CD4-positive, alpha-beta T cell (primary cell): Measurements from ENCODE around the gene SRM. TPM values are rescaled to one million over a fixed set of nuclear protein-coding genes. Genes with fewer than 3 reads are reported as not detected.

Experiments used
- ATAC-seq: fragments of 200-7000 bp; cut with Tn5 transposase; one replicate; pipeline ENCODE4 v1.10.0; 2022; ENCODE audit warnings: mild to moderate bottlenecking; ENCODE audit not compliant: poor library complexity
- CTCF ChIA-PET: fragments of 350-600 bp; sonication (Branson Sonifier 250); formaldehyde crosslinking; loops from one replicate; lab custom pipeline; 2021; ENCODE audit warnings: antibody characterized with exemption, inconsistent platforms; lab: Charles Lee
- POLR2A ChIA-PET: fragments of 350-600 bp; sonication (Branson Sonifier 250); formaldehyde crosslinking; loops from one replicate; lab custom pipeline; 2021; ENCODE audit warnings: antibody characterized with exemption, inconsistent platforms; lab: Charles Lee
- DNase-seq, 14 experiments: peaks; one replicate each; pipeline ENCODE4 v3.0.0-alpha.2; 2013 to 2020; ENCODE audit warnings: mixed read lengths in 2 of 14
- H3K27ac ChIP-seq, 2 donors: one replicate each; pipeline versions ENCODE4 v1.5.1 to v1.7.0; 2013; ENCODE audit warnings: low read length in 2 of 2, low read depth in 1 of 2, mild to moderate bottlenecking in 1 of 2
- H3K27me3 ChIP-seq, 2 experiments: 1 replicate in 1 of 2; 2 replicates in 1 of 2; pipeline versions ENCODE4 v1.6.1 to v1.7.0; 2013; ENCODE audit warnings: low read length in 2 of 2, control low read depth in 1 of 2, mild to moderate bottlenecking in 1 of 2, moderate library complexity in 1 of 2; ENCODE audit not compliant: insufficient read depth in 2 of 2, control insufficient read depth in 1 of 2
- H3K36me3 ChIP-seq: one replicate; pipeline ENCODE4 v1.6.1; 2013; ENCODE audit warnings: low read length, control low read depth; ENCODE audit not compliant: insufficient read depth
- H3K4me1 ChIP-seq: one replicate; pipeline ENCODE4 v1.6.1; 2013; ENCODE audit warnings: low read length, control low read depth; ENCODE audit not compliant: insufficient read depth
- H3K4me3 ChIP-seq: one replicate; pipeline ENCODE4 v1.5.1; 2013; ENCODE audit warnings: mild to moderate bottlenecking, low read length, moderate library complexity
- H3K9me3 ChIP-seq, 2 experiments: 1 replicate in 1 of 2; 2 replicates in 1 of 2; pipeline versions ENCODE4 v1.6.1 to v1.7.0; 2013; ENCODE audit warnings: low read length in 2 of 2, mild to moderate bottlenecking in 2 of 2, control low read depth in 1 of 2, moderate library complexity in 1 of 2; ENCODE audit not compliant: control insufficient read depth in 1 of 2, insufficient read depth in 1 of 2
- H3K27ac Mint-ChIP-seq: one replicate; pipeline ENCODE4 v1.8.0; 2020; ENCODE audit warnings: mixed read lengths
- H3K27me3 Mint-ChIP-seq: one replicate; pipeline ENCODE4 v1.8.0; 2021; ENCODE audit warnings: mixed read lengths
- H3K36me3 Mint-ChIP-seq: one replicate; pipeline ENCODE4 v1.8.0; 2021; ENCODE audit warnings: low read depth, mixed read lengths
- H3K4me1 Mint-ChIP-seq: one replicate; pipeline ENCODE4 v1.8.0; 2021; ENCODE audit warnings: low read depth, mixed read lengths
- H3K4me3 Mint-ChIP-seq: one replicate; pipeline ENCODE4 v1.8.0; 2020; ENCODE audit warnings: mild to moderate bottlenecking, mixed read lengths
- H3K9me3 Mint-ChIP-seq: one replicate; pipeline ENCODE4 v1.8.0; 2020; ENCODE audit warnings: mixed read lengths
- intact Hi-C, 2 experiments: fragments of 100-400 bp; cut with DNase I in 1 of 2; cut with micrococcal nuclease in 1 of 2; formaldehyde crosslinking; loops; one replicate each; pipeline versions ENCODE4 v1.15.1 to v1.9.0; 2023 to 2025; cut with DNase I, micrococcal nuclease
- total RNA-seq, 174 experiments: library from RNA in 2 of 174; stranded (reverse) in 2 of 174; gene quantifications; one replicate each; pipeline ENCODE4 v1.2.3 and lab custom pipeline; 2021 to 2026
- TF ChIP-seq, protein P1 (sequence below): fragments of 200-600 bp; IDR thresholded peaks from one replicate; pipeline ENCODE4 v1.8.0; 2022; ENCODE audit warnings: antibody characterized with exemption, mild to moderate bottlenecking

The SRM gene
- total RNA-seq, 2 experiments from 2014 or later: 21.2 to 24.8 TPM

DNA sequence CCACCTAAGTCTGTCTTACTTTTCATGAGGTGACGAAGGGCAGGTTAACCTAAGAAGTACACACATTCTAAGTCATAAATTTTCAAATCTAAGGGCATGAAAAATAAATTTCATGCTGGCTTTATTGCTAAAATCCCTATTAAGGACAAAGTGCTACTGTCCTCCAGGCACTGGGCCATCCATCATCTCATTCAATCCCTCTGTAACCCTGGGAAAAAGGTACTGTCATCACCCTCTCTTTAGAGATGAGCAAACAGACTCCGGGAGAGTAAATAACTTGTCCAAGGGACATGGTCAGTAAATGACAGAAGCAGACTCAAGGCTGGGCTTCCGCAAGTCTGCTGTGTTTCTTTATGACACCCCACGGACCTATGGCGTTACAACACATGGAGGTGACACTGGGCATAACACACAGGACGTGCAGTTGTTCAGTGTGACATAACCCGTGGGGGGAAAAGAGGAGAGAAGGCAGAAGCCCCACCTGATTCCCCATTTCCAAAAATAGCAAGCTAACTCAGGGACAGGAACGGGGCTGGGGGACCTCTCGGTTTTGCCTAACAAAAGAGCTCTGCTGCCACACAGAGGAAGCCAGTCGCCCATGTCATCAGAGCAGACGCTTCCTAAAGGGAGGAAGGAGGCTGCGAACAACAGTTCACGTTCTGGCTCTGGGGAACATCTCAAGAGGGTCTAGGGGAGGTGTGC lies 12.5 kb upstream of the SRM start:
- no peaks in the 10 kb centered on the region for H3K9me3 ChIP-seq
- Mint-ChIP-seq H3K4me1 (no peaks in the 10 kb centered on the region), H3K4me3 (no peak overlapping the region), H3K9me3 (no peaks in the 10 kb centered on the region), H3K36me3 (peaks cover 86% of the 10 kb centered on the region), H3K27me3 (no peaks in the 10 kb centered on the region), H3K27ac (no peak overlapping the region)
- TF ChIP-seq, protein P1, sequence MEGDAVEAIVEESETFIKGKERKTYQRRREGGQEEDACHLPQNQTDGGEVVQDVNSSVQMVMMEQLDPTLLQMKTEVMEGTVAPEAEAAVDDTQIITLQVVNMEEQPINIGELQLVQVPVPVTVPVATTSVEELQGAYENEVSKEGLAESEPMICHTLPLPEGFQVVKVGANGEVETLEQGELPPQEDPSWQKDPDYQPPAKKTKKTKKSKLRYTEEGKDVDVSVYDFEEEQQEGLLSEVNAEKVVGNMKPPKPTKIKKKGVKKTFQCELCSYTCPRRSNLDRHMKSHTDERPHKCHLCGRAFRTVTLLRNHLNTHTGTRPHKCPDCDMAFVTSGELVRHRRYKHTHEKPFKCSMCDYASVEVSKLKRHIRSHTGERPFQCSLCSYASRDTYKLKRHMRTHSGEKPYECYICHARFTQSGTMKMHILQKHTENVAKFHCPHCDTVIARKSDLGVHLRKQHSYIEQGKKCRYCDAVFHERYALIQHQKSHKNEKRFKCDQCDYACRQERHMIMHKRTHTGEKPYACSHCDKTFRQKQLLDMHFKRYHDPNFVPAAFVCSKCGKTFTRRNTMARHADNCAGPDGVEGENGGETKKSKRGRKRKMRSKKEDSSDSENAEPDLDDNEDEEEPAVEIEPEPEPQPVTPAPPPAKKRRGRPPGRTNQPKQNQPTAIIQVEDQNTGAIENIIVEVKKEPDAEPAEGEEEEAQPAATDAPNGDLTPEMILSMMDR: no peak
- no peak for ATAC-seq
- no peaks in the 10 kb centered on the region for H3K4me1 ChIP-seq
- H3K27me3 ChIP-seq: no peaks in the 10 kb centered on the region
- intact Hi-C loops: no loop called here
- ChIA-PET CTCF (no interaction called here), POLR2A (interaction anchor here (1.2 kb wide), 1 partner anchor 27 kb away, joined by 5 read pairs; the partner anchor contains the start of gene EXOSC10)
- H3K4me3 ChIP-seq: no peak overlapping the region
- DNase-seq: no peak
- no peak overlapping the region for H3K27ac ChIP-seq
- peaks cover 94% of the 10 kb centered on the region for H3K36me3 ChIP-seq

DNA sequence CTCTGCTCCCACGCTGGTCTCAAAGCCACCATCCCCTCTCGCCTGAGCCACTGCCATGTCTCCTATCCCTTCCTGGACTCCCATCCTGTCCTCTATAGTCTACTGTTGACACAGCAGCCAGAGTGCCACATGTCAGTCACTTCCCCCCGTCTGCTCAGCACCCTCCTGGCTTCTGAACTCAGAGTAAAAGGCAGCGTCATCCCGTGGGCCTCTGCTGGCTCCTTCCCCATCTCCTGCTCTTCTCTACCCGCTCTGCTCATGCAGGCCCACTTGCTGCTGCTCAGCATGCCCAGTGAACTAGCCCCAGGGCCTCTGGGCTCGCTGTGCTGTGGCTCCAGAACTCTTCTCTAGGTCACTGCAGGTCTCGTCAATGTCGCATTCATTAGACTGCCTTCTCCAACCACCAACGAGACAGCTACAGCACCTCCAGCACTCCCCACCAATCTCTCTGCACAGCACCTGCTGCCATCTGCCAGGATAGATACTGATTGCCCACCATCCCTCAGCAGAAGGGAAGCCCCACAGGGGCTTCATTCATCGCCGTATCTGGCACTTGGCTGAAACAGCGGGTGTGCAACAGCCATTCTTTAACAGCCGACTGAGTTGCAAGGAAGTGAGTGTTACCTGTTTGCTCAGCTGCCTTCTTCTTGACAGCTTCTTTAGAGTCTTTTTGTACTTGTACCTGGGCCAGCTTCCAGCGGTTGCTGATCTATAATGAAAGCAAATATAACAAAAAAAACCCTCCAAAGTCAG lies 11.8 kb upstream of the SRM start:
- H3K27ac ChIP-seq: no peak overlapping the region
- DNase-seq: no peak
- no peaks in the 10 kb centered on the region for H3K4me1 Mint-ChIP-seq
- no peak overlapping the region for H3K4me3 ChIP-seq
- H3K27me3 ChIP-seq: no peaks in the 10 kb centered on the region
- TF ChIP-seq, protein P1: no peak
- no peaks in the 10 kb centered on the region for H3K9me3 ChIP-seq
- ChIA-PET CTCF (interaction anchor here (1.7 kb wide), 1 partner anchor 34 kb away, joined by 8 read pairs; no protein-coding TSS in a partner anchor), POLR2A (no interaction called here)
- intact Hi-C loops: no loop called here
- no peak for ATAC-seq
- no peaks in the 10 kb centered on the region for H3K9me3 Mint-ChIP-seq
- H3K27ac Mint-ChIP-seq: no peak overlapping the region
- H3K36me3 ChIP-seq: peaks cover 90% of the 10 kb centered on the region
- H3K36me3 Mint-ChIP-seq: peaks cover 85% of the 10 kb centered on the region
- no peaks in the 10 kb centered on the region for H3K27me3 Mint-ChIP-seq
- H3K4me3 Mint-ChIP-seq: no peak overlapping the region
- H3K4me1 ChIP-seq: no peaks in the 10 kb centered on the region

DNA sequence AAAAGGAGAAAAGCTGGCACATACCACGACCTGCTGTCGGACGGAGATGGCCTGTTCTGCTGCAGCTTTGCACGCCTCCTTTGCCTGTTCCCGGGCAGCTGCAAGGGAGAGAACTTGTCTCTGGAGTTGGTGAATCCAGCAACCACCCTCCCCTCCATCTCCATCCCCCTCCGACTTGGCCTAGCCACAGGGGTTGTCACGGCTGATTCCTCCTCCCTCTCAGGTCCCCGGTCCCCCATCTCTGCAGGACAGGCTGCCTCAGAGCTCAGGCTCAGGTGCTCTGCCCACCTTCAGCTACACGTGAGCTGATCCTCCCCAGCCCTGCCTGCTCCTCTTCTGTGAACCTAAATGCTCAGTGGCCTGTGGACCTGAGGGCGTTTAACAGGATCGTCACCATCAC lies 11.1 kb upstream of the SRM start:
- no peaks in the 10 kb centered on the region for H3K9me3 Mint-ChIP-seq
- H3K4me3 Mint-ChIP-seq: no peak overlapping the region
- TF ChIP-seq, protein P1: no peak
- Histone ChIP-seq H3K4me1 (no peaks in the 10 kb centered on the region), H3K9me3 (no peaks in the 10 kb centered on the region), H3K27ac (no peak overlapping the region), H3K4me3 (no peak overlapping the region), H3K36me3 (peaks cover 89% of the 10 kb centered on the region), H3K27me3 (no peaks in the 10 kb centered on the region)
- peaks cover 85% of the 10 kb centered on the region for H3K36me3 Mint-ChIP-seq
- ChIA-PET POLR2A (interaction anchor here (2.1 kb wide), 1 partner anchor 11 kb away, joined by 7 read pairs; the partner anchor contains the start of gene SRM), CTCF (interaction anchor here (1.7 kb wide), 1 partner anchor 33 kb away, joined by 8 read pairs; no protein-coding TSS in a partner anchor)
- no peak for DNase-seq
- intact Hi-C loops: no loop called here
- no peak overlapping the region for H3K27ac Mint-ChIP-seq
- no peaks in the 10 kb centered on the region for H3K4me1 Mint-ChIP-seq
- ATAC-seq: no peak
- no peaks in the 10 kb centered on the region for H3K27me3 Mint-ChIP-seq
